Mammary epithelial cell (primary cell): Measurements from ENCODE around the gene OR51F1.

Experiments used
- EZH2 ChIP-seq: IDR thresholded peaks from 2 replicates; pipeline ENCODE4 v1.6.1; 2012; ENCODE audit warnings: low read length, inconsistent platforms, borderline replicate concordance
- TF ChIP-seq, protein P1 (sequence below), 2 donors: IDR thresholded peaks in 1 of 2; conservative IDR thresholded peaks in 1 of 2; 2 replicates each; pipeline ENCODE4 v1.5.1; 2011 to 2012; ENCODE audit warnings: inconsistent platforms in 2 of 2, low read length in 2 of 2, mild to moderate bottlenecking in 2 of 2, control low read depth in 1 of 2, low read depth in 1 of 2; ENCODE audit not compliant: insufficient read depth in 1 of 2; ENCODE audit errors: extremely low read depth in 1 of 2

DNA sequence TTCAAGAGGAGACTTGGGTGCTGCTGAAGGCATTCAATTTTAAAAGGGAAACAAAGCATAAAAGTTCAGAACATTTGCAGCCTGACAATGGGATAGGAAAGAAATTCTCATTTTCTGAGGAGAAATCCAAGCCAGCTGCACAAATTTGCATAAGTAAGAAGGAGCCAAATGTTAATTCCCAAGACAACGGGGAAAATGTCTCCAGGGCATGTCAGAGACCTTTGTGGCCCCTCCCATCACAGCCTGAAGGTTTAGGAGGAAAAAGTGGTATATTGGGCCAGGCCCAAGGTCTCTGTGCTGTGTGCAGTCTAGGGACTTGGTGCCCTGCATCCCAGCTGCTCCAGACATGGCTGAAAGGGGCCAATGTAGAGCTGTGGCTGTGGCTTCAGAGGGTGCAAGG lies 12.7 kb upstream of the OR51F1 start:
- TF ChIP-seq, protein P1, sequence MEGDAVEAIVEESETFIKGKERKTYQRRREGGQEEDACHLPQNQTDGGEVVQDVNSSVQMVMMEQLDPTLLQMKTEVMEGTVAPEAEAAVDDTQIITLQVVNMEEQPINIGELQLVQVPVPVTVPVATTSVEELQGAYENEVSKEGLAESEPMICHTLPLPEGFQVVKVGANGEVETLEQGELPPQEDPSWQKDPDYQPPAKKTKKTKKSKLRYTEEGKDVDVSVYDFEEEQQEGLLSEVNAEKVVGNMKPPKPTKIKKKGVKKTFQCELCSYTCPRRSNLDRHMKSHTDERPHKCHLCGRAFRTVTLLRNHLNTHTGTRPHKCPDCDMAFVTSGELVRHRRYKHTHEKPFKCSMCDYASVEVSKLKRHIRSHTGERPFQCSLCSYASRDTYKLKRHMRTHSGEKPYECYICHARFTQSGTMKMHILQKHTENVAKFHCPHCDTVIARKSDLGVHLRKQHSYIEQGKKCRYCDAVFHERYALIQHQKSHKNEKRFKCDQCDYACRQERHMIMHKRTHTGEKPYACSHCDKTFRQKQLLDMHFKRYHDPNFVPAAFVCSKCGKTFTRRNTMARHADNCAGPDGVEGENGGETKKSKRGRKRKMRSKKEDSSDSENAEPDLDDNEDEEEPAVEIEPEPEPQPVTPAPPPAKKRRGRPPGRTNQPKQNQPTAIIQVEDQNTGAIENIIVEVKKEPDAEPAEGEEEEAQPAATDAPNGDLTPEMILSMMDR (conservative IDR thresholded peaks at IDR 0.05 in 1 of 2, IDR thresholded peaks at IDR 0.05 in 1 of 2; ENCODE audit: extremely low read depth in 1 of 2, insufficient read depth in 1 of 2, low read depth in 1 of 2, low read length in 2 of 2) = no peak
- no peak for TF ChIP-seq EZH2
